H1 (cell line): ENCODE data around the gene ASB11. TPM values are rescaled to one million over a fixed set of nuclear protein-coding genes. Genes with fewer than 3 reads are reported as not detected.

Source experiments
- ASH2L ChIP-seq: fragments of 200-600, 300-600 bp; sonication (generic); IDR thresholded peaks from one replicate; pipeline ENCODE4 v1.7.1; 2017; ENCODE audit warnings: low read length
- CBX5 ChIP-seq: fragments of 300-800, 300-1000 bp; sonication (generic); IDR thresholded peaks from 2 replicates; pipeline ENCODE4 v1.7.1; 2016; ENCODE audit warnings: antibody characterized with exemption, low read length, low read depth
- CHD2 ChIP-seq: IDR thresholded peaks from 2 replicates; pipeline ENCODE4 v1.6.1; 2012; ENCODE audit warnings: low read length, improper control_type of control experiment
- JUND ChIP-seq: IDR thresholded peaks from 2 replicates; pipeline ENCODE4 v1.6.1; 2011; ENCODE audit warnings: mild to moderate bottlenecking, improper control_type of control experiment, low read length
- KDM1A ChIP-seq: fragments of 200-600, 300-600 bp; sonication (generic); IDR thresholded peaks from 2 replicates; pipeline ENCODE4 v1.7.1; 2016; ENCODE audit warnings: mild to moderate bottlenecking, low read length, borderline replicate concordance
- KDM4A ChIP-seq: IDR thresholded peaks from one replicate; pipeline ENCODE4 v1.7.1; 2012; ENCODE audit warnings: low read depth, mild to moderate bottlenecking, moderate library complexity, low read length, inconsistent platforms; ENCODE audit not compliant: severe bottlenecking
- NRF1 ChIP-seq: IDR thresholded peaks from 2 replicates; pipeline ENCODE4 v1.6.1; 2011; ENCODE audit warnings: mild to moderate bottlenecking, low read depth, low read length, improper control_type of control experiment
- SP1 ChIP-seq: IDR thresholded peaks from 2 replicates; pipeline ENCODE4 v1.6.1; 2011; ENCODE audit warnings: low read depth, low read length
- polyA plus RNA-seq, 7 experiments: library from polyadenylated mRNA; depleted of rRNA in 3 of 7; stranded (reverse) in 5 of 7; unstranded in 2 of 7; fragments of >200 nt in 5 of 7; fragments of 200-250 nt in 2 of 7; gene quantifications; 1 replicate in 5 of 7; 2 replicates in 1 of 7; 4 replicates in 1 of 7; pipeline versions ENCODE4 v1.2.1 to v1.2.3, GENCODE V29; 2011 to 2013; ENCODE audit warnings: missing spikeins in 2 of 7, mixed read lengths in 2 of 7
- total RNA-seq: library from RNA; stranded (reverse); fragmentation: NEBNext Ultra II Directional; extraction: Animal tissue kit (Norgen Biotek cat#: 25700); gene quantifications from 2 replicates; pipeline ENCODE4 v1.2.1, GENCODE V29; 2021

Gene ASB11
- total and polyA plus RNA-seq, 2 of the 8 experiments (the other 6 are each of a cell fraction or from before 2014, with no cell fraction given), result not detected

DNA sequence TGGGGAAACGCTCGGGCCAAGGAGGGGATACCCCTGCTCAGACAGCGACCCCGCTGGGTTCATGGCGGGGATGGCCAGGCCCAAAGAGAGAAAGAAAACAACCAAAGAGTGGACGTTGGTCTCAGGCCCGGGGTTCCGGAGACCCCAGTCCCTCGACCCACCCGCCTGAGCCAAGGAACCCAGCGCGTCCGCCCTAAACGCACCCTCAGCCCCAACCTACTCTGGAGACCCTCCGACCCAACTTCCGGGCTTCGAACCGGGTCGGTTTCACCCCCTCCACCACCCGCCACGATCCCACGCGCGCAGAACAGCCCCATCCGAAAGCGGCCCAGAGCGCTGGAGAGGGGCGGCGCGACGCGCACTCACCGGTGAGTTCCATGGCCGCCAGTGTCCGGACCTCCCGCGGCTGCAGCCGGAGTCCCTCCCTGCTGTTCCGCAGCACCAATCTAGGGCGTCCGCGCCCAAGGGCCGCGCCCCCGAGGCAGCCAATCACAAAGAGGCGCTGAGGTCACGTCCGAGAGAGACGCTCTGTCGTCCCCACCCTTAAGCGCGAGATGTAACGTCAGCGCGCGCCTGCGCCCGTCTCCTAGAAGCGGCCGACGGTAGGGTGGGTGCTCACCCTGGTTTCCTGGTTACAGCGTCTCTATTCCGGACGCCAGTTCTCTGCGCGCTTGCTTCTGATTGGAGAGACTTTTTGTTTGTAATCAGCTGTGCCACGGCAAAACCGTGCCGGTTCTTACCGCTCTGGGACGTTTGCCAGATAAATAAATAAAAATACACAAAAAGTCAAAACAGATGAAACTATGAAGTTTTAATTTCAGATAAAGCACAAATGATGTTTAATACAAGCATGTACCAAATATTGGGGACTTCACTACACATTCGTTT lies 19.9 kb upstream of the ASB11 start, which contains the start of gene PIGA (continued):
- TF ChIP-seq ASH2L (peak; percentile 35), CBX5 (no peak), NRF1 (peak; percentile 54), KDM4A (peak; percentile 65), SP1 (peak; percentile 55; the same call in 1 of the 2 replicates), JUND (no peak), KDM1A (no peak), CHD2 (0 out of 2 replicates have a peak, but pooled peaks have one; percentile 27)
